ENCODE results near the gene KCTD12. TPM values are rescaled to one million over a fixed set of nuclear protein-coding genes. Genes with fewer than 3 reads are reported as not detected.

KCTD12 gene
- total RNA-seq, 1 donor from 2014 or later, result 34.9 TPM

DNA sequence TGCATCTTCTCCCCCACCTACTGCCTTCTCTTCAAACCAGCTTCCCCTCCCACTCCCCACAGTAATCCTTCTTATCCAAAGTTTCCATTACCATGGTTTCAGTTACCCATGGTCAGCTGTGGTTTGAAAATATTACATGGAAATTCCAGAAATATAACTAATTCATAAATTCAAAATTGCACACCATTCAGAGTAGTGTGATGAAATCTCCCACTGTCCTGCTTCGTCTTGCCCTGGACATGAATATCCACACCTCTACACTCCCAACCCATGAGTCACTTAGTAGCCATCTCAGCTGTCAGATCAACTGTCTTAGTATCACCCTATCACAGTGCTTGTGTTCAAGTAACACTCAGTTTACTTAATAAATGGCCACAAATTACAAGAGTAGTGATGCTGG lies 3.8 kb upstream of the KCTD12 start:
- no peak for DNase-seq (ENCODE audit: low spot score)
- intact Hi-C loops (cut with DNase I), result no loop called here

- DNase-seq (ENCODE audit: low spot score), result no peak
- intact Hi-C loops (cut with DNase I), result loop anchor here (5.0 kb wide), 1 partner anchor 67 kb away; no protein-coding TSS in a partner anchor
Measured at GRCh38 chr13:76889254-76889653, 3.0 kb upstream of the KCTD12 start.

DNA sequence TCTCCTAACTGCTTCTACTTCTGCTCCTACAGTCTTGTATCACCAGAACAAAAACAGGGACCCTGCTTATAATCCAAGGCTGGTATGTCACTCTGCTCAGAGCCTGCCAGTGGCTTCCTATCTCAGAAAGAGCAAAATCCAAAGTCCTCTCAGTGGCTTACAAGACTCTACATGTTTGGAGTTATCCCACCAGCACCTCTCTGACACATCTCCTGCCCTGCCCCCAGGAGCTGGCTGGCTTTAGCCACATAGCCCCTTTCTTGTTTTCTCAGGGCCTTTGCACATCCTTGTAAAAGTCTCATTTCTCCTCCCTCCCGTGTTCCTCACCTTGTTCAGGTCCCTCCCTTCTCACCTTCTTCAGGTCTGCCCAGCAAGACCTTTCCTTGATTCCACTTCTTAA lies 2.2 kb upstream of the KCTD12 start:
- intact Hi-C loops (cut with DNase I), result loop anchor here (5.0 kb wide), 1 partner anchor 66 kb away; no protein-coding TSS in a partner anchor
- no peak for DNase-seq (ENCODE audit: low spot score)

DNA sequence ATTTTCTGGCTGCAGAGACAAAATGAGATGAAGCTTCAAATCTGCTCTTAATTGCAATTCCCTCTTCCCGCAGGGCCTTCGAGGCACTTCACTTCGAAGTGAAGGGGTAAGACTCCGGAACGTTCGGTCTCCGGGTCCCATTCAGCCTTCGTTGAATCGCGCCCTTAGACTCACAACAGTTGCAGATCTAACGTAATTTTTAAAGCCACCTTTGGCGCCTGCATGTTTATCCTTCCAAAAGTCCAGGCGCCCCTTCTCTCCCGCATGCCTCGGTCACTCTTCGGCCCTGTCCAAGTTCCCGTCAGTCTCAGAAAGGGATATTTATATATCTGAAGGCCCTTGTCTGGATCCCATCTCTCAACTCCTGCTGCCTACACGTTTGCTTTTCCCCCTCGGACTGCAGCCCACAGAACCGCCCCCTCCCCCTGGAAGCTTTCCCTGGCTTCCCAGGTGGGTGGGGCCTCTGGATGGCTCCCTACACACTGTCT lies 915 bp upstream of the KCTD12 start:
- intact Hi-C loops (cut with DNase I), result loop anchor here (2.0 to 5.0 kb wide), 2 partner anchors 54 to 65 kb away; no protein-coding TSS in a partner anchor

DNA sequence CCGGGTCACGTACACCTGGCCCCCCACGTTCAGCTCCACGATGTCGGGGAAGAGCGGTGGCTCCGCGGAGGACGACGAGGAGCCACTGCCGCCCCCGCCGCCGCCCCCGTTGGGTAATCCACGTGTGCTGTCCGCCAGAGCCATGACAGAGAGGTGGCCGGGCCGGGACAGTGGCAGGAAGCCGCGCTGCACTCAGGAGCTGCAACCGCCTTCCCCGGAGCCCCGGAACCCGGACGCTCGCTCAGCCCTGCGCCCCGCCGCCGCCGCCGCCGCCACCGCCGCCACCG lies 257 bp downstream of the KCTD12 start:
- intact Hi-C loops (cut with DNase I), result loop anchor here (2.0 to 5.0 kb wide), 2 partner anchors 53 to 64 kb away; no protein-coding TSS in a partner anchor
- DNase-seq (ENCODE audit: low spot score), result no peak

More for the DNA sequence above, 915 bp upstream of the KCTD12 start:
- peak; percentile 60 for DNase-seq (ENCODE audit: low spot score)

GRCh38 chr13:76885203-76886004 lies 801 bp downstream of the KCTD12 start:
- intact Hi-C loops (cut with DNase I), result loop anchor here (2.0 to 5.0 kb wide), 2 partner anchors 53 to 63 kb away; no protein-coding TSS in a partner anchor
- peak; percentile 93 for DNase-seq (ENCODE audit: low spot score)

DNA sequence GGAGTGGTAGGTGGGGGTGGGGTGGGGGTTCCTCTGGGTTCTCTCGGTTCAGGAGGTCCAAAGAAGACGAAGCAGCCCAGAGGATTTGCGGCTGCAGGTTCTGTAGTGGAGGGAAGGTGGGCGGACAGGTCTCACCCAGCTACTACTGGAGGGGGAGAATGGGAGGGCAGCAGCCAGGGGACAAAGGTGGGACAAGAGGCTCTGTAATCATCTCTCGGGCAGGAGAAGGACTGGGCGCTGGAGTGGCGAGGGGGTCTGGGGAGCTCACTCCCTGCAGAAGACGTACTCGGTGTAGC lies 1.4 kb downstream of the KCTD12 start:
- DNase-seq (ENCODE audit: low spot score), result no peak
- intact Hi-C loops (cut with DNase I), result loop anchor here (5.0 kb wide), 2 partner anchors 63 to 218 kb away; no protein-coding TSS in a partner anchor

- DNase-seq (ENCODE audit: low spot score), result no peak
- intact Hi-C loops (cut with DNase I), result loop anchor here (5.0 kb wide), 1 partner anchor 217 kb away; no protein-coding TSS in a partner anchor
Measured at GRCh38 chr13:76884186-76884906, 1.9 kb downstream of the KCTD12 start.

GRCh38 chr13:76883236-76883635 lies 3.0 kb downstream of the KCTD12 start:
- no peak for DNase-seq (ENCODE audit: low spot score)
- intact Hi-C loops (cut with DNase I), result loop anchor here (5.0 kb wide), 1 partner anchor 216 kb away; no protein-coding TSS in a partner anchor

- DNase-seq (ENCODE audit: low spot score), result no peak
- intact Hi-C loops (cut with DNase I), result loop anchor here (5.0 kb wide), 1 partner anchor 215 kb away; no protein-coding TSS in a partner anchor
Measured at GRCh38 chr13:76882431-76882830, 3.8 kb downstream of the KCTD12 start.

- intact Hi-C loops (cut with DNase I), result loop anchor here (5.0 kb wide), 1 partner anchor 213 kb away; no protein-coding TSS in a partner anchor
- no peak for DNase-seq (ENCODE audit: low spot score)
Measured at GRCh38 chr13:76879883-76880270, 6.3 kb downstream of the KCTD12 start.

DNA sequence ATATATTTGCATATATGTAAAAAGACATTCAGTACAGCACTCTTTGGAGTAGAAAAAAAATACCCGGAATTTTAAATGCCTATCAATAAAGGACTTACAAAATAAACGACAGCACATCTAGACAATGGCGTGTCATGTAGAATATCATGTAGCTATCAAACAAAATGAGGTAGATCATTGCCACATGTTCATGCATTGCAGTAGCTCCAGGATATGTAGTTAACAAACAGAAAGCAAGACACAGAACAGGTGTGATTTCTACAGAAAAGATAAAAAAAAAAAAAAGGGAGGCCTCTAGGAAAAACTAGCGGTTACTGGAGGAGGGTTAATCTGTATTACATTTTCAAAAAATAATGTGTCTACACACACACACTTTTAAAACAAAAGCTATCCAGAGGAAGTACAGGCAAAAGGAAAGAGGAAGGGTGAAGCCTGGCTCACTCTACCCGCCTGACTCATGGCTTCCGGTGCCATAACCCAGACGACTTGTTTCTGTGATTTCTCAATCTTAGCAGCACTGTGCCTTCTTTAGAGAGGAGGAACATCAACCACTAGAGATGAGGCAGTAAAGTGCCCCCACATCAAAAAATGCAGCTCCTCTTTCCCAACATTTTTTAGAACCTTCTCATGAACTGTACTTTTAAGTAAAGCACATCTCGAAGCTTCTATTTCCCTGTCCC lies 6.9 kb downstream of the KCTD12 start:
- intact Hi-C loops (cut with DNase I), result no loop called here
- DNase-seq (ENCODE audit: low spot score), result peak; percentile 91

DNA sequence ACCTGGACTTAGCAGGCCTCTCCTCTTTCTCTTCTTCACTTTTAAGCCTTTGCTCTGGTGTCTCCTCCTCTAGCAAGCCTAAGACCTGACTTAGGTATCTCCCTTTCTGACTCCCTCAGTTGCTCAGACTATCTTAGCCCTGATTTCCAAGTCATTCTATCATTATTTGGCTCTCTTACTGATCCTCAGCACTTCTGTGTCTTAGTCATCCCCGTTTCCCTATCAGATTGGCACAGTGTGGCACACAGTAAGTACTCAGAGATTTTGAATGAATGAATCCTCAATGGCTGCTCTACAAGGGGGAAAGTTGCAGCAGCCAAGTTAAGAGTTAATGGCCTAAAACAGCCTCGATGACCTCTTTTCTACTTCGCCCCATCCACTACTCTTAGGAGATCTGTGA lies 8.2 kb downstream of the KCTD12 start:
- no peak for DNase-seq (ENCODE audit: low spot score)
- intact Hi-C loops (cut with DNase I), result no loop called here

DNA sequence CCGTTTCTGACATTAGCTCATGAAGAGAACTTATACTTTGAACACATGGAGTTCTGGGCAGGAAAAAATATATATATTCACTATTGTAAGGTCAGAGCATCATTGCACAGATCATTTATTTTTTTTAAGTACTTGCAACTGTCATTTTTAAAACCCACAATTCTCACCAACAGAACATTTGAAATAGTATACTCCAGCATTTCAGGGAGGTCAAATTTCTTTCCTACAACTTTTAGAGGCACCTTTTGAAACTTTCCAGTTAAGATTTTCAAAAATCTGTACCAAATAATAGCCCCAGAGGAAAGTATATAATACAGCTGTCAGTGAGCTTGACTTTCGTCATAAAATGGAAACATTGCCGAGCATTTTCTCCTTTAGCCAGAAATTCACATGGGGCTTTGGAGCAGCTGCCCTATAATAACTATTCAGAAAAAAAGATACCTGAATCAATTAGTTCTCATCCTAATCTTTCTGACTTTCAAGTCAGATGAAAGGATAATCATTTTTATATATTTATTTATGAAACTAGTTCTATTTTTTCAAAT lies 10.9 kb downstream of the KCTD12 start:
- intact Hi-C loops (cut with DNase I), result no loop called here

DNA sequence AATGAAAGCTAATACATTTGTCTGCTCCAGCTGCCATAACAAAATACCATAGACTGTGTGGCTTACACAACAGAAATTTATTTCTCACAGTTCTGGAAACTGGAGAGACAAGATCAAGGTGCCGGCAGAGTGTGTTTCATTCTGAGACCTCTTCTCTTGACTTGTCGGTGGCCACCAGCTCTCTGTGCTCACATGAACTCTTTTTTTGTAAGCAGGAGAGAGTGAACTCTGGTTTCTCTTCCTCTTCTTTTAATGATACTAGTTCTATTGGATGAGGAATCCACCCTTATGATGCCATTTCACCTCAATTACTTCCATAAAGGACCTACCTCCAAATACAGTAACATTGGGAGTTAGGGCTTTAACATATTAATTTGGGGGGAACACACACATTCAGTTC lies 11.7 kb downstream of the KCTD12 start:
- intact Hi-C loops (cut with DNase I), result no loop called here
- DNase-seq (ENCODE audit: low spot score), result no peak

More for the DNA sequence above, 10.9 kb downstream of the KCTD12 start:
- DNase-seq (ENCODE audit: low spot score), result no peak

DNA sequence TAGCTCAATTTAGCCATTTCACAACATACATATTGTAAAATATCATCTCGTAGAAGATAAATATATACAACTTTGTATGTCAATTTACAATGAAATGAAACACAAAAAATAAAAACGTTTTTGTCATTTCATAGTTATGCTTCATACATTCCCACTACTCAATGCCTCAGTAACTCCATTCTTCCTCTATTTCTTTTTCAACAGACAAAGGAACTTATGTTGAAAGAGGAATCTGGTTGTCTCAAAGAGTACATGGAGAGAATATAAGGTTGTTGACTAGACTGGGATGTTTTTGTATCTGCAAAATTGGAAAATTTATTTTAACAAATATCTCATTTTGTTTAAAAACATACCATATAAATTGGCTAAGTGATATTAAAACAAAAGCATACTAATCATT lies 12.8 kb downstream of the KCTD12 start:
- intact Hi-C loops (cut with DNase I), result no loop called here
- DNase-seq (ENCODE audit: low spot score), result no peak

DNA sequence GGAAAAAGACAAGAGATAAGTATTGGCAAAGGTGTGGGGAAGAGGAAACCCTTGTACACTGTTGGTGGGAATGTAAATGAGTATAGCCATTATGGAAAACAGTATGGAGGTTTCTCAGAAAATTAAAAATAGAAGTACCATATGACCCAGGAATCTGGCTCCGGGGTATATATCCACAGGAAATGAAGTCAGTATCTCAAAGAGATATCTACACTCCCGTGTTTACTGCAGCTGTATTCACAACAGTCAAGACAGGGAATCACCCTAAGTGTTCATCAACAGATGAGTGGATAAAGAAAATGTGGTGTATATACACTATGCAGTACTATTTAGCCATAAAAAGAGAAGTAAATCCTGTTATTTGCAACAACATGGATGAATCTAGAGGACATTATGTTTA lies 13.5 kb downstream of the KCTD12 start:
- intact Hi-C loops (cut with DNase I), result no loop called here
- DNase-seq (ENCODE audit: low spot score), result no peak

DNA sequence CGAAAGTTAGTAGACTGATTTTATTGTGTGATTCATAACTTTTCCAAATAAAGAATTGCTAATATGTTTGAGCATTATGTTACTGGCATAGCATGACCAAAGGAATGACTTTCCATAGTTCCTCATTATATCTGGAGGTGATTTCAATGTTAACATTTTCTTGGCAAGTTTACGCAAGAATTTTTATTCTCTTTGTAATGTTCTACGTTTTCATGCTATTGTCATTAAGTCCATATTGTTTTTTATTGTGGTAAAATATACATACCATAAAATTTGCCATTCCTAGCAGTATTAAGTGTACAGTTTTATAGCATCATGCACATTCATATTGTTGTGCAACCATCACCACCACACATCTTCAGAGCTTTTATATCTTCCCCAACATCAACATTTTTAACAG lies 14.8 kb downstream of the KCTD12 start:
- intact Hi-C loops (cut with DNase I), result no loop called here
- no peak for DNase-seq (ENCODE audit: low spot score)

DNA sequence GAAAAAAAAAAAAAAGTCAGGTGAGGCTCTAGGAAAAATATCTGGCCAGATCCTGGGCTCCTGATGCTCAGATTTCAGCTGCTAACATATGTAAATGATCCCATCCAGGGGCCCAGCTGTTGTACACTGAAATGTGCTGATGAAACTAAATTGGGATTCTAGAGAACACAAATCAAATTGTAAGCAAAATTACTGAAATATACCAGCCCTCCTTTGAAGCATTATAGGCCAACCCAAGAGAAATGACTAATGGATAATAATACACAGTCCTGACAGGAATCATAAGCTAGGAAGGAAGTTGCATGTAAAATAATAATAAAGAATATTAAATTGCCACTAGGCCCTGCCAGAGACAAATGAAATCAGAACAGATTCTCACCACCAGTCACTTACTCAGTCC lies 17.8 kb downstream of the KCTD12 start:
- DNase-seq (ENCODE audit: low spot score), result no peak
- intact Hi-C loops (cut with DNase I), result no loop called here

GRCh38 chr13:76865996-76866503 lies 20.2 kb downstream of the KCTD12 start:
- intact Hi-C loops (cut with DNase I), result no loop called here
- DNase-seq (ENCODE audit: low spot score), result no peak

Data from cardiac septum (tissue), 1 donor.